ENCODE measurements around the gene FILIP1. TPM values are rescaled to one million over a fixed set of nuclear protein-coding genes. Genes with fewer than 3 reads are reported as not detected.
A peak's percentile ranks its signal among the peaks of the same experiment; 100 is the strongest.

Gene FILIP1
- not detected in 2 replicates for total RNA-seq

- no peak for DNase-seq
- H3K27ac Mint-ChIP-seq = no peak within 1 kb of the TSS
- H3K27me3 Mint-ChIP-seq = peaks cover 56% of the 10 kb centered on the region
- H3K36me3 Mint-ChIP-seq (ENCODE audit: low read depth) = no peaks in the 10 kb centered on the region
- H3K9me3 Mint-ChIP-seq = no peaks in the 10 kb centered on the region
- intact Hi-C loops (cut with micrococcal nuclease) = no loop called here
- H3K4me3 Mint-ChIP-seq = no peak within 1 kb of the TSS
- H3K4me1 Mint-ChIP-seq = peaks cover 13% of the 10 kb centered on the region
These were observed at the start of gene FILIP1 for GRCh38 chr6:75493400-75494064. TSS of gene FILIP1 (minus strand) at chr6:75493800. CDS start at chr6:75414972, 78,828 bp downstream.

- Mint-ChIP-seq H3K27ac (no peak overlapping the region), H3K4me3 (no peak overlapping the region), H3K4me1 (no peaks in the 10 kb centered on the region), H3K27me3 (peaks cover 11% of the 10 kb centered on the region), H3K9me3 (no peaks in the 10 kb centered on the region), H3K36me3 (ENCODE audit: low read depth) (no peaks in the 10 kb centered on the region)
- no peak for DNase-seq
- intact Hi-C loops (cut with micrococcal nuclease) = no loop called here
These were observed 49.7 kb upstream of the FILIP1 start for GRCh38 chr6:75543311-75543710.

- no peaks in the 10 kb centered on the region for H3K36me3 Mint-ChIP-seq (ENCODE audit: low read depth)
- no peaks in the 10 kb centered on the region for H3K9me3 Mint-ChIP-seq
- H3K27me3 Mint-ChIP-seq = peaks cover 26% of the 10 kb centered on the region
- DNase-seq = no peak
- no peak overlapping the region for H3K27ac Mint-ChIP-seq
- H3K4me1 Mint-ChIP-seq = no peaks in the 10 kb centered on the region
- H3K4me3 Mint-ChIP-seq = no peak overlapping the region
- intact Hi-C loops (cut with micrococcal nuclease) = no loop called here
These were observed 45.5 kb upstream of the FILIP1 start for GRCh38 chr6:75539136-75539535.

DNA sequence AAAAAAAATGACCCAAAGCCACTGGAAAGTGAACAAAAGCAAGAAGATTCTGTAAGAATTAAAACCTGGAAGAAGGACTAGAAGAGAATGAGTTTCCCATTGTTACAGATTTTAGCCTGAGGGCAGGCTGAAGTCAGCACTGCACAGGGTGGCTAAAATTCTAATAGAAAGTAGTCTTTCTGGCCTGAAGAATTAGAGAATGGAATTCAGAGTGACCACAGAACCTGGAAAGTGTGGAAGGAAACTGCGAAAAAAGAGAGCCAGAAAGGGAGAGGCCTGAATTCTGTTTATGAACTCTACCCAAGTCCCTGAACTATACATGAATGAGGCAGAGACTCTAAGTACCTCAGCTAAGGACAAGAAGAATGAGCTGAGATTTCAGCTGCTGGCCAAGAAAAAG lies 38.9 kb upstream of the FILIP1 start:
- H3K36me3 Mint-ChIP-seq (ENCODE audit: low read depth) = no peaks in the 10 kb centered on the region
- no peaks in the 10 kb centered on the region for H3K9me3 Mint-ChIP-seq
- H3K4me1 Mint-ChIP-seq = no peaks in the 10 kb centered on the region
- intact Hi-C loops (cut with micrococcal nuclease) = no loop called here
- DNase-seq = no peak
- H3K27me3 Mint-ChIP-seq = peaks cover 34% of the 10 kb centered on the region
- no peak overlapping the region for H3K27ac Mint-ChIP-seq
- no peak overlapping the region for H3K4me3 Mint-ChIP-seq

GRCh38 chr6:75531174-75531573 lies 37.6 kb upstream of the FILIP1 start:
- Mint-ChIP-seq H3K27ac (no peak overlapping the region), H3K27me3 (peaks cover 30% of the 10 kb centered on the region)

GRCh38 chr6:75530696-75531095 lies 37.1 kb upstream of the FILIP1 start:
- no peaks in the 10 kb centered on the region for H3K4me1 Mint-ChIP-seq
- no peak overlapping the region for H3K27ac Mint-ChIP-seq

More at GRCh38 chr6:75531174-75531573, 37.6 kb upstream of the FILIP1 start:
- Mint-ChIP-seq H3K4me1 (no peaks in the 10 kb centered on the region), H3K9me3 (no peaks in the 10 kb centered on the region), H3K36me3 (ENCODE audit: low read depth) (no peaks in the 10 kb centered on the region), H3K4me3 (no peak overlapping the region)
- DNase-seq = no peak
- intact Hi-C loops (cut with micrococcal nuclease) = no loop called here

DNA sequence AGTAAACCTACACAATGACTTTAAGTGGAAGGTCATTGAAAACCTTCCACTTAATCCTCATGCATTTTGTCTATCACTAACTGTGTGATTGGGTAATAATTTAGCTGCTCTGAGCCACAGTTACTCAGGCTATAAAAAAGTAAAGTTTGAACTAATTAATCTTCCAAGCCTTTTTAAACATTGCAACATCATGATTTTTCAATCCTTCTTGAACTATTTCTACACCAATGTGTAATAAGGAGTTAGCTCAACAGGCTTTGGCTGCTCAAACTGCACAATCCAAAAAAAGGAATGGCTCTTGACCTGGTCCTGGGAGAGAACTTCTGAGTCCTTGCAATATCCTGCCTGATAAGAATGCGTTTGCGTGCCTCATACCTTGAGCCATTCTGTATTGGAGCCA lies 34.8 kb upstream of the FILIP1 start:
- no peak overlapping the region for H3K4me3 Mint-ChIP-seq

More at GRCh38 chr6:75530696-75531095, 37.1 kb upstream of the FILIP1 start:
- Mint-ChIP-seq H3K9me3 (no peaks in the 10 kb centered on the region), H3K4me3 (no peak overlapping the region), H3K27me3 (peaks cover 30% of the 10 kb centered on the region), H3K36me3 (ENCODE audit: low read depth) (no peaks in the 10 kb centered on the region)
- DNase-seq = no peak
- intact Hi-C loops (cut with micrococcal nuclease) = no loop called here

DNA sequence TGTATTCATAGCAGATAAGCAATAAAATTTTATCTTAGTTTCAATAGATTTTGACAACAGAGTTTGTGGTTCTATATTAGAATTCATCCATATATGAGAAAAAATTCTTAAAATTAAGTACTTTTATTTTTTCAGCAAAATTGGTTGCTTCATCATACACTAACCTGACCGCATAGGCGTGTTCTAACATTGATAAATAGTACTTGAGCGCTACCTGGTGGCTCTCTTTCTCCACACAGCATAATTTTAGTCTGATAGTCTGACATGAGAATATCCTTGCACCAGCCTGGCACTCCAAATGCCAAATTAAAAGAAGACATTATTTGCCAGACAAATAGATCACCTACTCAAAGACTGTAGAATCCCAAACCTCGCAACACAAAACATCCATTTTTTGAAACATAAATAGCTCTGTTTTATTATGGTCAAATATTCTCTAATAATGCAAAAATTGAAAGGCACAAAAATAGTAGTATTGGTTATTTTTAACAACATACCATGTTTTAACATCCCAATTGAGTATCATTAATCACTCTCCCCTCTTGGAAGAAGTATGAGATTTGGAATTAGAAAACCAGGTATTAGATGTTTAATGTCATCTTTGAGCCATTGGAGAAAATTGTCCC lies 33.0 kb upstream of the FILIP1 start:
- DNase-seq = peak; percentile 87
- intact Hi-C loops (cut with micrococcal nuclease) = loop anchor here (1.0 kb wide), 3 partner anchors 229 to 317 kb away; no protein-coding TSS in a partner anchor
- Mint-ChIP-seq H3K4me3 (no peak overlapping the region), H3K4me1 (no peaks in the 10 kb centered on the region), H3K9me3 (no peaks in the 10 kb centered on the region), H3K27ac (no peak overlapping the region), H3K27me3 (peaks cover 31% of the 10 kb centered on the region), H3K36me3 (ENCODE audit: low read depth) (no peaks in the 10 kb centered on the region)

More for the DNA sequence above, 34.8 kb upstream of the FILIP1 start:
- Mint-ChIP-seq H3K27ac (no peak overlapping the region), H3K27me3 (peaks cover 35% of the 10 kb centered on the region), H3K4me1 (no peaks in the 10 kb centered on the region), H3K36me3 (ENCODE audit: low read depth) (no peaks in the 10 kb centered on the region), H3K9me3 (no peaks in the 10 kb centered on the region)
- intact Hi-C loops (cut with micrococcal nuclease) = no loop called here
- DNase-seq = no peak

- Mint-ChIP-seq H3K9me3 (no peaks in the 10 kb centered on the region), H3K4me1 (no peaks in the 10 kb centered on the region), H3K36me3 (ENCODE audit: low read depth) (no peaks in the 10 kb centered on the region), H3K27me3 (peaks cover 25% of the 10 kb centered on the region), H3K4me3 (no peak overlapping the region), H3K27ac (no peak overlapping the region)
- intact Hi-C loops (cut with micrococcal nuclease) = loop anchor here (1.0 kb wide), 3 partner anchors 228 to 316 kb away; no protein-coding TSS in a partner anchor
- DNase-seq = no peak
These were observed 32.1 kb upstream of the FILIP1 start for GRCh38 chr6:75525682-75526081.

- Mint-ChIP-seq H3K4me1 (no peaks in the 10 kb centered on the region), H3K27ac (no peak overlapping the region), H3K4me3 (no peak overlapping the region), H3K27me3 (peaks cover 25% of the 10 kb centered on the region), H3K9me3 (no peaks in the 10 kb centered on the region), H3K36me3 (ENCODE audit: low read depth) (no peaks in the 10 kb centered on the region)
- intact Hi-C loops (cut with micrococcal nuclease) = no loop called here
- DNase-seq = no peak
These were observed 30.8 kb upstream of the FILIP1 start for GRCh38 chr6:75524322-75524972.

GRCh38 chr6:75516757-75517156 lies 23.2 kb upstream of the FILIP1 start:
- H3K27ac Mint-ChIP-seq = no peak overlapping the region
- intact Hi-C loops (cut with micrococcal nuclease) = no loop called here
- no peaks in the 10 kb centered on the region for H3K36me3 Mint-ChIP-seq (ENCODE audit: low read depth)

DNA sequence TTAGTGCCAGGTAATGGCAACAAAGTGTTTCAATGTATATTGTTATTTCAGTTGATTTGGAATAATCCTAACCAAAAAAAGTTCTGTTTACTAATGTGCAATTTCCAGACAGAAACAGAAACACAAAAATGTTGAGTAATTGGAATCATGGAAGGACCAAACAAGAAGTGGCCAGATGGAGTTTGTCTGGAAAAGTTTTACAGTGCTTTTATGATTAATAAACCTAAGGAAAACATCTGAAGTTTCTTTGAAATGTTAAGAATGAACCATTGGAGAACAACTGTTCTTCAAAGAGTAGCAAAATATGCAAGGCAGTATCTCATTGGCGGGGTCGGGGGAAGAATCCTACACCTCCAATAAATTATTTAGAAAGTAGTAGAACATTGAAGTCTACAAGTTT lies 19.0 kb upstream of the FILIP1 start:
- peaks cover 5% of the 10 kb centered on the region for H3K27me3 Mint-ChIP-seq
- H3K4me3 Mint-ChIP-seq = no peak overlapping the region
- H3K9me3 Mint-ChIP-seq = peaks cover 5% of the 10 kb centered on the region
- no peak for DNase-seq
- intact Hi-C loops (cut with micrococcal nuclease) = no loop called here
- H3K36me3 Mint-ChIP-seq (ENCODE audit: low read depth) = no peaks in the 10 kb centered on the region
- H3K27ac Mint-ChIP-seq = no peak overlapping the region
- no peaks in the 10 kb centered on the region for H3K4me1 Mint-ChIP-seq

More at GRCh38 chr6:75516757-75517156, 23.2 kb upstream of the FILIP1 start:
- H3K27me3 Mint-ChIP-seq = peaks cover 3% of the 10 kb centered on the region
- H3K4me3 Mint-ChIP-seq = no peak overlapping the region
- H3K4me1 Mint-ChIP-seq = no peaks in the 10 kb centered on the region
- peaks cover 5% of the 10 kb centered on the region for H3K9me3 Mint-ChIP-seq
- DNase-seq = no peak

DNA sequence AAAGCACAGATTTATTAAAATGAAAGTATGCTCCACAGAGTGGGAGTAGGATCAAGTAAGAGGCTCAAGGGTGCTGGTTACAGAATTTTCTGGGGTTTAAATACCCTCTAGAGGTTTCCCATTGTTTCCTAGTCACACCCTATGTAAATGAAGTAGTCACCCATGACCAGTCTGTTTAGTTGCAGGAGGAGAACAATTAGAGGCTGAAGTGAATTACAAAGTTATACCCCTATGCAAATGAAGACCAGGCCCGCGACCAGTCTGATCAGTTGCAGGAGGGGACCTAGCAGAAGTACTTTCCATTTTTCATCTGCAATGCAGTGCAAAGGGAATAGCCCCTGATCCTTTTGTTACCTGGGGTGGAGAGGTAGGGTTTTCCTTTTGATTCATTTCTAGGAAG lies 11.8 kb upstream of the FILIP1 start:
- Mint-ChIP-seq H3K4me1 (no peaks in the 10 kb centered on the region), H3K9me3 (no peaks in the 10 kb centered on the region), H3K27me3 (peaks cover 10% of the 10 kb centered on the region), H3K36me3 (ENCODE audit: low read depth) (no peaks in the 10 kb centered on the region), H3K4me3 (no peak overlapping the region), H3K27ac (no peak overlapping the region)
- intact Hi-C loops (cut with micrococcal nuclease) = no loop called here
- no peak for DNase-seq
